WTC11 (cell line): ENCODE measurements around the gene CPEB4. TPM values are rescaled to one million over a fixed set of nuclear protein-coding genes. Genes with fewer than 3 reads are reported as not detected.
A peak's percentile ranks its signal among the peaks of the same experiment; 100 is the strongest.

Experiments
- ATAC-seq: fragments of 200-7000 bp; cut with Tn5 transposase; 2 replicates; pipeline ENCODE4 v1.10.0; 2021; ENCODE audit warnings: mild to moderate bottlenecking, moderate library complexity
- CTCF ChIA-PET: fragments of 300-600 bp; sonication (Branson Sonifier 250); formaldehyde crosslinking; loops from one replicate; lab custom pipeline; 2021; ENCODE audit warnings: antibody characterized with exemption; lab: Charles Lee
- POLR2A ChIA-PET: fragments of 350-600 bp; sonication (Branson Sonifier 250); formaldehyde crosslinking; loops from one replicate; lab custom pipeline; 2021; ENCODE audit warnings: antibody characterized with exemption; lab: Charles Lee
- DNase-seq: peaks from one replicate; pipeline ENCODE4 v3.0.0; 2021; ENCODE audit warnings: low spot score
- H3K27ac Mint-ChIP-seq: 2 replicates; pipeline ENCODE4 v1.8.0; 2021; ENCODE audit warnings: mixed read lengths
- H3K27me3 Mint-ChIP-seq: 2 replicates; pipeline ENCODE4 v1.8.0; 2021; ENCODE audit warnings: low read depth, mild to moderate bottlenecking, moderate library complexity, mixed read lengths
- H3K36me3 Mint-ChIP-seq: 2 replicates; pipeline ENCODE4 v1.8.0; 2021; ENCODE audit warnings: mixed read lengths
- H3K4me1 Mint-ChIP-seq: 2 replicates; pipeline ENCODE4 v1.8.0; 2022; ENCODE audit warnings: mixed read lengths
- H3K4me3 Mint-ChIP-seq: 2 replicates; pipeline ENCODE4 v1.8.0; 2021; ENCODE audit warnings: mild to moderate bottlenecking, moderate library complexity, mixed read lengths
- H3K9me3 Mint-ChIP-seq: 2 replicates; pipeline ENCODE4 v1.8.0; 2021; ENCODE audit warnings: mixed read lengths
- ELF4 ChIP-seq: sonication (generic); formaldehyde crosslinking; IDR thresholded peaks from 2 replicates; pipeline ENCODE4 v1.8.1; 2022; ENCODE audit warnings: low read depth, mild to moderate bottlenecking, moderate library complexity, missing genetic modification reagents
- EMX1 ChIP-seq: fragments of 250-450 bp; sonication (Bioruptor Pico); IDR thresholded peaks from 2 replicates; pipeline ENCODE4 v1.8.0; 2021; ENCODE audit warnings: mild to moderate bottlenecking
- FOXJ3 ChIP-seq: sonication (generic); formaldehyde crosslinking; IDR thresholded peaks from 2 replicates; pipeline ENCODE4 v1.9.0; 2021; ENCODE audit warnings: missing genetic modification reagents, mild to moderate bottlenecking, borderline replicate concordance
- GABPB1 ChIP-seq: sonication (generic); formaldehyde crosslinking; IDR thresholded peaks from 2 replicates; pipeline ENCODE4 v1.8.1; 2023; ENCODE audit warnings: mild to moderate bottlenecking, missing genetic modification reagents
- GTF2I ChIP-seq: fragments of 250-450 bp; sonication (Bioruptor Pico); conservative IDR thresholded peaks from 2 replicates; pipeline ENCODE4 v1.4.0; 2021; ENCODE audit warnings: mild to moderate bottlenecking
- HMGA2 ChIP-seq: fragments of 250-450 bp; sonication (Bioruptor Pico); IDR thresholded peaks from 2 replicates; pipeline ENCODE4 v1.4.0; 2021; ENCODE audit warnings: mild to moderate bottlenecking, moderate library complexity
- JUN ChIP-seq: sonication (generic); formaldehyde crosslinking; IDR thresholded peaks from 2 replicates; pipeline ENCODE4 v1.8.0; 2023; ENCODE audit warnings: mild to moderate bottlenecking, missing genetic modification reagents
- NFYB ChIP-seq: sonication (generic); formaldehyde crosslinking; conservative IDR thresholded peaks from 2 replicates; pipeline ENCODE4 v1.8.0; 2022; ENCODE audit warnings: low read depth, missing genetic modification reagents
- NR3C1 ChIP-seq: sonication (generic); formaldehyde crosslinking; conservative IDR thresholded peaks from 2 replicates; pipeline ENCODE4 v1.8.1; 2023; ENCODE audit warnings: low read depth, mild to moderate bottlenecking, missing genetic modification reagents
- SMAD3 ChIP-seq: sonication (generic); formaldehyde crosslinking; IDR thresholded peaks from 2 replicates; pipeline ENCODE4 v1.8.0; 2022; ENCODE audit warnings: missing genetic modification reagents, mild to moderate bottlenecking, borderline replicate concordance
- SOX15 ChIP-seq: fragments of 250-450 bp; sonication (Bioruptor Pico); IDR thresholded peaks from 2 replicates; pipeline ENCODE4 v1.9.0; 2021; ENCODE audit warnings: mild to moderate bottlenecking
- SP1 ChIP-seq: sonication (generic); formaldehyde crosslinking; conservative IDR thresholded peaks from 2 replicates; pipeline ENCODE4 v1.8.1; 2022; ENCODE audit warnings: missing genetic modification reagents
- ZNF138 ChIP-seq: sonication (generic); formaldehyde crosslinking; conservative IDR thresholded peaks from 2 replicates; pipeline ENCODE4 v1.8.1; 2022; ENCODE audit warnings: mild to moderate bottlenecking, moderate library complexity, missing genetic modification reagents
- ZNF263 ChIP-seq: sonication (generic); formaldehyde crosslinking; IDR thresholded peaks from 2 replicates; pipeline ENCODE4 v1.8.1; 2022; ENCODE audit warnings: low read depth, mild to moderate bottlenecking, moderate library complexity, missing genetic modification reagents
- ZNF281 ChIP-seq: sonication (generic); formaldehyde crosslinking; IDR thresholded peaks from 2 replicates; pipeline ENCODE4 v1.8.0; 2023; ENCODE audit warnings: mild to moderate bottlenecking, missing genetic modification reagents
- ZNF396 ChIP-seq: fragments of 250-450 bp; sonication (Bioruptor Pico); IDR thresholded peaks from 2 replicates; pipeline ENCODE4 v1.8.0; 2021; ENCODE audit warnings: mild to moderate bottlenecking, moderate library complexity, borderline replicate concordance
- ZNF416 ChIP-seq: fragments of 250-450 bp; sonication (Bioruptor Pico); IDR thresholded peaks from 2 replicates; pipeline ENCODE4 v1.9.0; 2021; ENCODE audit warnings: mild to moderate bottlenecking, inconsistent platforms
- total RNA-seq: library from RNA; stranded (reverse); gene quantifications from 3 replicates; pipeline ENCODE4 v1.2.3, GENCODE V29; 2021
- TF ChIP-seq, protein P1 (sequence below): sonication (generic); formaldehyde crosslinking; IDR thresholded peaks from 2 replicates; pipeline ENCODE4 v1.8.0; 2022; ENCODE audit warnings: mild to moderate bottlenecking, missing genetic modification reagents
- TF ChIP-seq, protein P2 (sequence below): sonication (generic); formaldehyde crosslinking; IDR thresholded peaks from 2 replicates; pipeline ENCODE4 v1.8.1; 2023; ENCODE audit warnings: mild to moderate bottlenecking, missing genetic modification reagents
- TF ChIP-seq, protein P3 (sequence below): sonication (generic); formaldehyde crosslinking; IDR thresholded peaks from 2 replicates; pipeline ENCODE4 v1.8.0; 2022; ENCODE audit warnings: mild to moderate bottlenecking, missing genetic modification reagents
- TF ChIP-seq, protein P4 (sequence below): sonication (generic); formaldehyde crosslinking; IDR thresholded peaks from 2 replicates; pipeline ENCODE4 v1.8.0; 2022; ENCODE audit warnings: missing genetic modification reagents

CPEB4 gene
- total RNA-seq, 1 experiment from 2014 or later, result 12.7 TPM

GRCh38 chr5:173881811-173882575, 6.2 kb upstream of the CPEB4 start:
- TF ChIP-seq EMX1 (no peak), ZNF263 (CRISPR knock-in tag) (no peak), ZNF138 (CRISPR knock-in tag) (no peak)
- TF ChIP-seq, protein P1, sequence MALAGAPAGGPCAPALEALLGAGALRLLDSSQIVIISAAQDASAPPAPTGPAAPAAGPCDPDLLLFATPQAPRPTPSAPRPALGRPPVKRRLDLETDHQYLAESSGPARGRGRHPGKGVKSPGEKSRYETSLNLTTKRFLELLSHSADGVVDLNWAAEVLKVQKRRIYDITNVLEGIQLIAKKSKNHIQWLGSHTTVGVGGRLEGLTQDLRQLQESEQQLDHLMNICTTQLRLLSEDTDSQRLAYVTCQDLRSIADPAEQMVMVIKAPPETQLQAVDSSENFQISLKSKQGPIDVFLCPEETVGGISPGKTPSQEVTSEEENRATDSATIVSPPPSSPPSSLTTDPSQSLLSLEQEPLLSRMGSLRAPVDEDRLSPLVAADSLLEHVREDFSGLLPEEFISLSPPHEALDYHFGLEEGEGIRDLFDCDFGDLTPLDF (CRISPR knock-in tag), result no peak
- TF ChIP-seq, protein P2, sequence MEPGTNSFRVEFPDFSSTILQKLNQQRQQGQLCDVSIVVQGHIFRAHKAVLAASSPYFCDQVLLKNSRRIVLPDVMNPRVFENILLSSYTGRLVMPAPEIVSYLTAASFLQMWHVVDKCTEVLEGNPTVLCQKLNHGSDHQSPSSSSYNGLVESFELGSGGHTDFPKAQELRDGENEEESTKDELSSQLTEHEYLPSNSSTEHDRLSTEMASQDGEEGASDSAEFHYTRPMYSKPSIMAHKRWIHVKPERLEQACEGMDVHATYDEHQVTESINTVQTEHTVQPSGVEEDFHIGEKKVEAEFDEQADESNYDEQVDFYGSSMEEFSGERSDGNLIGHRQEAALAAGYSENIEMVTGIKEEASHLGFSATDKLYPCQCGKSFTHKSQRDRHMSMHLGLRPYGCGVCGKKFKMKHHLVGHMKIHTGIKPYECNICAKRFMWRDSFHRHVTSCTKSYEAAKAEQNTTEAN, result no peak
- ChIA-PET POLR2A (no interaction called here), CTCF (no interaction called here)
- Mint-ChIP-seq H3K27me3 (peaks cover 3% of the 10 kb centered on the region; the same call in 1 of the 2 replicates), H3K4me1 (peaks cover 16% of the 10 kb centered on the region), H3K36me3 (no peaks in the 10 kb centered on the region), H3K4me3 (no peak overlapping the region), H3K27ac (no peak overlapping the region), H3K9me3 (peaks cover 6% of the 10 kb centered on the region)
- ATAC-seq (no peak), DNase-seq (no peak)

DNA sequence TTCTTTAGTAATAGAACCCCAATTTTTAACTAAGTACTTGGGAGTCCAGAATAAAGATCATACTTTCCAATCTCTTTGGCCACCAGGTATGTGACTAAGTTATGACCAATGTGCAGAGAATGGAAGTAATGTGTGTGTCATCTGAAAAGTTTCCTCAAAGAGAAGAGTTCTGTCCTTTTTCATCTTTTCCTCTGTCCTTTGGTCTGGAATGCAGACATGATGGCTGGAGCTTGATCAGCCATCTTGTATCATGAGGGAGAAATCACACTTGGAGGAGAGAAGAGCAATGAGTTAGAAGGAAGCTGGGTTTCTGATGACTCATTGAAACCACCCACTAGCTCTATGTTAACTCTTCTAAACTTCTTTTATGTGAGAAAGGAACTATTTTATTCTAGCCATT, 5.5 kb upstream of the CPEB4 start:
- ATAC-seq, result no peak
- Mint-ChIP-seq H3K36me3 (no peaks in the 10 kb centered on the region), H3K4me1 (peaks cover 22% of the 10 kb centered on the region), H3K27ac (no peak overlapping the region), H3K4me3 (no peak overlapping the region), H3K27me3 (peaks cover 3% of the 10 kb centered on the region; the same call in 1 of the 2 replicates)
- no peak for DNase-seq
- POLR2A ChIA-PET, result no interaction called here
- no peak for TF ChIP-seq EMX1
- TF ChIP-seq GTF2I (CRISPR knock-in tag), result peak; percentile 48; the same call in 1 of the 2 replicates
- TF ChIP-seq, all 79 proteins: peak for 1
- CTCF ChIA-PET, result no interaction called here
- H3K9me3 Mint-ChIP-seq, result peaks cover 6% of the 10 kb centered on the region

DNA sequence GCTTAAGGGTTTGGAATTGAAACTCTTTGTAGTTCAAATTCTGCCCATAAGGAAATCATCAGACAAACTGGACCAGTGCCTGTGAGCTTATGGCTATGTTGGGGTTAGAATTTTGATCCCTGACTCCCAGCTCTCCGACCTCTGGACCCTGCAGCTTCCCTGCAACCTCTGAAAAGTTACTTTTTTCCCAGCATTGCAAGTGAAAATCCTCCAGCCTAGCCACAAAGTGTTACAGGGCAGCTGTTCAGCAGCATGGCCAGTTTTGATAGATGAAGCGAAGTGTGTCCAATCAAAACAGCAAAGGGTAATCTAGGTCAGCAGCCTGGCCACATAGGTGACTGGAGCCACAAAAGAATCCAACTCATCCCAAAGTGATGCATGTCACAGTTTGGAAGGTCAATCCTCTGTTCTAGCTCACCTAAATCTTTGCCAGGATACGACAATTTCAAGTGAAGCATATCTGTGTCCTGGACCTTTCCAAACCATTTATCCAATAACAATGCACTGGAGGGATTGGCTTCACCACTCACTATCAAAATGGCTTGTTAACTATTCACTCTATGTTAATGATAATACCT, 4.7 kb upstream of the CPEB4 start:
- Mint-ChIP-seq H3K4me1 (peaks cover 22% of the 10 kb centered on the region), H3K4me3 (no peak overlapping the region)
- TF ChIP-seq, protein P2, result no peak
- no peak for TF ChIP-seq GABPB1
- TF ChIP-seq, protein P3, sequence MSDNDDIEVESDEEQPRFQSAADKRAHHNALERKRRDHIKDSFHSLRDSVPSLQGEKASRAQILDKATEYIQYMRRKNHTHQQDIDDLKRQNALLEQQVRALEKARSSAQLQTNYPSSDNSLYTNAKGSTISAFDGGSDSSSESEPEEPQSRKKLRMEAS (CRISPR knock-in tag), result no peak
- no peak for TF ChIP-seq EMX1
- TF ChIP-seq SOX15 (CRISPR knock-in tag), result no peak
- TF ChIP-seq ZNF416 (CRISPR knock-in tag), result no peak
- TF ChIP-seq NFYB (CRISPR knock-in tag), result no peak
- TF ChIP-seq HMGA2 (CRISPR knock-in tag), result no peak
- TF ChIP-seq ZNF281 (CRISPR knock-in tag), result no peak
- no peak for TF ChIP-seq JUN (CRISPR knock-in tag)
- no peak for TF ChIP-seq SP1
- no peak for TF ChIP-seq ZNF396 (CRISPR knock-in tag)
- no peak for TF ChIP-seq SMAD3 (CRISPR knock-in tag)
- TF ChIP-seq, protein P4, sequence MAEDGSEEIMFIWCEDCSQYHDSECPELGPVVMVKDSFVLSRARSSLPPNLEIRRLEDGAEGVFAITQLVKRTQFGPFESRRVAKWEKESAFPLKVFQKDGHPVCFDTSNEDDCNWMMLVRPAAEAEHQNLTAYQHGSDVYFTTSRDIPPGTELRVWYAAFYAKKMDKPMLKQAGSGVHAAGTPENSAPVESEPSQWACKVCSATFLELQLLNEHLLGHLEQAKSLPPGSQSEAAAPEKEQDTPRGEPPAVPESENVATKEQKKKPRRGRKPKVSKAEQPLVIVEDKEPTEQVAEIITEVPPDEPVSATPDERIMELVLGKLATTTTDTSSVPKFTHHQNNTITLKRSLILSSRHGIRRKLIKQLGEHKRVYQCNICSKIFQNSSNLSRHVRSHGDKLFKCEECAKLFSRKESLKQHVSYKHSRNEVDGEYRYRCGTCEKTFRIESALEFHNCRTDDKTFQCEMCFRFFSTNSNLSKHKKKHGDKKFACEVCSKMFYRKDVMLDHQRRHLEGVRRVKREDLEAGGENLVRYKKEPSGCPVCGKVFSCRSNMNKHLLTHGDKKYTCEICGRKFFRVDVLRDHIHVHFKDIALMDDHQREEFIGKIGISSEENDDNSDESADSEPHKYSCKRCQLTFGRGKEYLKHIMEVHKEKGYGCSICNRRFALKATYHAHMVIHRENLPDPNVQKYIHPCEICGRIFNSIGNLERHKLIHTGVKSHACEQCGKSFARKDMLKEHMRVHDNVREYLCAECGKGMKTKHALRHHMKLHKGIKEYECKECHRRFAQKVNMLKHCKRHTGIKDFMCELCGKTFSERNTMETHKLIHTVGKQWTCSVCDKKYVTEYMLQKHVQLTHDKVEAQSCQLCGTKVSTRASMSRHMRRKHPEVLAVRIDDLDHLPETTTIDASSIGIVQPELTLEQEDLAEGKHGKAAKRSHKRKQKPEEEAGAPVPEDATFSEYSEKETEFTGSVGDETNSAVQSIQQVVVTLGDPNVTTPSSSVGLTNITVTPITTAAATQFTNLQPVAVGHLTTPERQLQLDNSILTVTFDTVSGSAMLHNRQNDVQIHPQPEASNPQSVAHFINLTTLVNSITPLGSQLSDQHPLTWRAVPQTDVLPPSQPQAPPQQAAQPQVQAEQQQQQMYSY (CRISPR knock-in tag), result no peak
- no peak for TF ChIP-seq FOXJ3 (CRISPR knock-in tag)
- TF ChIP-seq ELF4 (CRISPR knock-in tag), result no peak
- no peak for TF ChIP-seq NR3C1 (CRISPR knock-in tag)

More for the DNA sequence above, 4.7 kb upstream of the CPEB4 start:
- Mint-ChIP-seq H3K9me3 (peaks cover 6% of the 10 kb centered on the region), H3K27ac (no peak overlapping the region), H3K36me3 (no peaks in the 10 kb centered on the region), H3K27me3 (peaks cover 3% of the 10 kb centered on the region; the same call in 1 of the 2 replicates)
- ATAC-seq, result no peak
- ChIA-PET CTCF (no interaction called here), POLR2A (no interaction called here)
- DNase-seq, result no peak
